ENCODE data around the gene VCAN. TPM values are rescaled to one million over a fixed set of nuclear protein-coding genes. Genes with fewer than 3 reads are reported as not detected.
A peak's percentile ranks its signal among the peaks of the same experiment; 100 is the strongest.

Gene VCAN
- polyA plus RNA-seq, 1 donor from 2014 or later = 1,185 TPM

GRCh38 chr5:83524991-83525390 lies 53.4 kb downstream of the VCAN start:
- Histone ChIP-seq H3K4me3 (ENCODE audit: low read length) (peak overlapping the region; percentile 39), H3K36me3 (ENCODE audit: insufficient read depth, low read length) (peaks cover 71% of the 10 kb centered on the region), H3K27me3 (ENCODE audit: insufficient read depth, low read depth, low read length) (no peaks in the 10 kb centered on the region), H3F3A (ENCODE audit: insufficient read depth, low read length, poor library complexity, severe bottlenecking) (peaks cover 12% of the 10 kb centered on the region), H3K27ac (ENCODE audit: low read length) (no peak overlapping the region), H3K9ac (ENCODE audit: low read length) (no peak overlapping the region), H2AFZ (ENCODE audit: low read depth, low read length) (no peak overlapping the region), H3K79me2 (replicated peaks; ENCODE audit: insufficient read depth, low read length) (peaks cover 97% of the 10 kb centered on the region), H3K4me2 (ENCODE audit: low read length) (no peak overlapping the region), H3K9me3 (ENCODE audit: low read length) (no peaks in the 10 kb centered on the region), H4K20me1 (ENCODE audit: insufficient read depth) (peaks cover 96% of the 10 kb centered on the region), H3K9me2 (ENCODE audit: insufficient read depth, low read length) (no peaks in the 10 kb centered on the region)
- TF ChIP-seq EP300 (conservative IDR thresholded peaks at IDR 0.05; ENCODE audit: poor library complexity, severe bottlenecking) (no peak), REST (IDR thresholded peaks at IDR 0.05; ENCODE audit: borderline replicate concordance) (no peak), EZH2 (IDR thresholded peaks at IDR 0.05; ENCODE audit: borderline replicate concordance, insufficient read depth, low read length, poor library complexity, severe bottlenecking) (no peak), POLR2AphosphoS5 (IDR thresholded peaks at IDR 0.05) (peak; percentile 8)

- no peaks in the 10 kb centered on the region for H3K9me2 ChIP-seq (ENCODE audit: insufficient read depth, low read length)
- no peak overlapping the region for H2AFZ ChIP-seq (ENCODE audit: low read depth, low read length)
- H3K4me2 ChIP-seq (ENCODE audit: low read length) = no peak overlapping the region
- H3K9me3 ChIP-seq (ENCODE audit: low read length) = no peaks in the 10 kb centered on the region
- peaks cover 7% of the 10 kb centered on the region for H3F3A ChIP-seq (ENCODE audit: insufficient read depth, low read length, poor library complexity, severe bottlenecking)
- peak overlapping the region; percentile 39 for H3K4me3 ChIP-seq (ENCODE audit: low read length)
- TF ChIP-seq POLR2AphosphoS5 (IDR thresholded peaks at IDR 0.05) = no peak
- no peak for TF ChIP-seq RAD21 (conservative IDR thresholded peaks at IDR 0.05)
- no peak for TF ChIP-seq SMC3 (conservative IDR thresholded peaks at IDR 0.05; ENCODE audit: poor library complexity)
- TF ChIP-seq TAF1 (IDR thresholded peaks at IDR 0.05; ENCODE audit: low read depth) = no peak
- no peak for TF ChIP-seq EZH2 (IDR thresholded peaks at IDR 0.05; ENCODE audit: borderline replicate concordance, insufficient read depth, low read length, poor library complexity, severe bottlenecking)
- TF ChIP-seq EP300 (conservative IDR thresholded peaks at IDR 0.05; ENCODE audit: poor library complexity, severe bottlenecking) = no peak
- no peak for TF ChIP-seq REST (IDR thresholded peaks at IDR 0.05; ENCODE audit: borderline replicate concordance)
- TF ChIP-seq MXI1 (conservative IDR thresholded peaks at IDR 0.05; ENCODE audit: poor library complexity, severe bottlenecking) = no peak
- TF ChIP-seq CTCF (IDR thresholded peaks at IDR 0.05; ENCODE audit: poor library complexity, severe bottlenecking) = no peak
- peaks cover 64% of the 10 kb centered on the region for H3K36me3 ChIP-seq (ENCODE audit: insufficient read depth, low read length)
- peaks cover 97% of the 10 kb centered on the region for H3K79me2 ChIP-seq (replicated peaks; ENCODE audit: insufficient read depth, low read length)
- H3K27me3 ChIP-seq (ENCODE audit: insufficient read depth, low read depth, low read length) = no peaks in the 10 kb centered on the region
- H4K20me1 ChIP-seq (ENCODE audit: insufficient read depth) = peaks cover 96% of the 10 kb centered on the region
- no peak overlapping the region for H3K9ac ChIP-seq (ENCODE audit: low read length)
- H3K27ac ChIP-seq (ENCODE audit: low read length) = no peak overlapping the region
These were observed 54.7 kb downstream of the VCAN start for GRCh38 chr5:83526289-83526688.

All from neural cell (in vitro differentiated cells).